ENCODE measurements around the gene RHBDL3.
"Not testable (repeated sequence)": the region's sequence is repeated elsewhere in the genome, so short reads cannot be mapped to it uniquely, and the experiment has no call there.

RHBDL3 gene

GRCh38 chr17:32289471-32290070 is 23.9 kb downstream of the RHBDL3 start:
- no peak for DNase-seq (ENCODE audit: low spot score)

- no peak for DNase-seq (ENCODE audit: low spot score)
Observed at GRCh38 chr17:32292094-32292493, 26.5 kb downstream of the RHBDL3 start.

- no peak for DNase-seq (ENCODE audit: low spot score)
Observed at GRCh38 chr17:32297424-32297823, 31.8 kb downstream of the RHBDL3 start.

GRCh38 chr17:32297860-32298259 is 32.2 kb downstream of the RHBDL3 start:
- DNase-seq (ENCODE audit: low spot score) = no peak

GRCh38 chr17:32298298-32298697 is 32.7 kb downstream of the RHBDL3 start:
- DNase-seq (ENCODE audit: low spot score) = no peak

GRCh38 chr17:32298721-32299579 is 33.3 kb downstream of the RHBDL3 start:
- DNase-seq (ENCODE audit: low spot score) = no peak

- no peak for DNase-seq (ENCODE audit: low spot score)
Observed at GRCh38 chr17:32299580-32300164, 34.0 kb downstream of the RHBDL3 start.

- DNase-seq (ENCODE audit: low spot score) = no peak
Observed at GRCh38 chr17:32302037-32302436, 36.4 kb downstream of the RHBDL3 start.

- no peak for DNase-seq (ENCODE audit: low spot score)
Observed at GRCh38 chr17:32302860-32303649, 37.4 kb downstream of the RHBDL3 start.

- no peak for DNase-seq (ENCODE audit: low spot score)
Observed at GRCh38 chr17:32303781-32304288, 38.2 kb downstream of the RHBDL3 start.

GRCh38 chr17:32305049-32305448 is 39.4 kb downstream of the RHBDL3 start:
- DNase-seq (ENCODE audit: low spot score) = no peak

GRCh38 chr17:32307658-32308057 is 42.0 kb downstream of the RHBDL3 start:
- DNase-seq (ENCODE audit: low spot score) = no peak

GRCh38 chr17:32311028-32311536 is 45.5 kb downstream of the RHBDL3 start:
- DNase-seq (ENCODE audit: low spot score) = no peak

- no peak for DNase-seq (ENCODE audit: low spot score)
Observed at GRCh38 chr17:32314636-32315035, 49.0 kb downstream of the RHBDL3 start.

- no peak for DNase-seq (ENCODE audit: low spot score)
Observed at GRCh38 chr17:32315171-32315570, 49.5 kb downstream of the RHBDL3 start.

- not testable (repeated sequence) for DNase-seq (ENCODE audit: low spot score)
Observed at GRCh38 chr17:32316653-32317052, 51.0 kb downstream of the RHBDL3 start.

GRCh38 chr17:32317353-32317752 is 51.7 kb downstream of the RHBDL3 start:
- DNase-seq (ENCODE audit: low spot score) = no peak

- DNase-seq (ENCODE audit: low spot score) = no peak
Observed at GRCh38 chr17:32318071-32318470, 52.4 kb downstream of the RHBDL3 start.

- peak; percentile 86 for DNase-seq (ENCODE audit: low spot score)
Observed at GRCh38 chr17:32319548-32319905, 53.9 kb downstream of the RHBDL3 start.

GRCh38 chr17:32320080-32320479 is 54.4 kb downstream of the RHBDL3 start:
- DNase-seq (ENCODE audit: low spot score) = not testable (repeated sequence)

- DNase-seq (ENCODE audit: low spot score) = no peak
Observed at GRCh38 chr17:32320847-32321246, 55.2 kb downstream of the RHBDL3 start.

- no peak for DNase-seq (ENCODE audit: low spot score)
Observed at GRCh38 chr17:32323046-32323445, 57.4 kb downstream of the RHBDL3 start.
